ENCODE measurements around the gene SH3BGRL3.
"Not testable (repeated sequence)": the region's sequence is repeated elsewhere in the genome, so short reads cannot be mapped to it uniquely, and the experiment has no call there.

SH3BGRL3 gene

DNA sequence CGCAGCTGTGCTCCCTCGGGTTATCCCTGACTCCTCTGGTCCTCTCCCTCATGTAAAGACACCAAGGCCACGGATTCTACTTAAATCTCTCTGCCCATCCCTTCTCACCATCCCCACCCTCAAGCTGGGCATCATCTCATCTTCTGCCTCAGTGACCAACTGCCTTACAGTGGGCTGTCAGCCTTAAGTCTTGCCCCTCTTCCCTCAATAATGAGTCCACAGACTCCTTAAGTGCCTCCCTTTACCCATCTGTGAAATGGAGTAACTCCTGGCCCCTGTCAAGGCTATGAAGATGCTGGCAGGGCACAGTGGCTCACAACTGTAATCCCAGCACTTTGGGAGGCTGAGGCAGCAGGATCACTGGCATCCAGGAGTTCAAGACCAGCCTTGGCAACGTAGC lies 12.1 kb downstream of the SH3BGRL3 start:
- DNase-seq: no peak

DNA sequence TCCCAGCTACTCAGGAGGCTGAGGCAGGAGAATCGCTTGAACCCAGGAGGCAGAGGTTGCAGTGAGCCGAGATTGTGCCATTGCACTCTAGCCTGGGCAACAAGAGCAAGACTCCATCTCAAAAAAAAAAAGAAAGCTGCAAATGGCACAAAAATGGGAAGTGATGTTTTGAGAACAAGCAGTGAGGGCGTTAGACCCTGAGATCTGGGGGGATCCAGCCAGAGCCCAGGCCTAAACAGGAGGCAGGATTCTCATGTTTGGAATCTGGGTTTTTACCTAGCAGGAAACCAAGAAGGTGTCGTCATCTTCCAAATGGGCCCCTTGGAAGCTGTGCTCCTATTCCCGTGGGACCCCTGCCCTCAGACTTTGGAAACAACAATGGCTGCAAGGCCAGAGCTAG lies 12.8 kb downstream of the SH3BGRL3 start:
- not testable (repeated sequence) for DNase-seq

DNA sequence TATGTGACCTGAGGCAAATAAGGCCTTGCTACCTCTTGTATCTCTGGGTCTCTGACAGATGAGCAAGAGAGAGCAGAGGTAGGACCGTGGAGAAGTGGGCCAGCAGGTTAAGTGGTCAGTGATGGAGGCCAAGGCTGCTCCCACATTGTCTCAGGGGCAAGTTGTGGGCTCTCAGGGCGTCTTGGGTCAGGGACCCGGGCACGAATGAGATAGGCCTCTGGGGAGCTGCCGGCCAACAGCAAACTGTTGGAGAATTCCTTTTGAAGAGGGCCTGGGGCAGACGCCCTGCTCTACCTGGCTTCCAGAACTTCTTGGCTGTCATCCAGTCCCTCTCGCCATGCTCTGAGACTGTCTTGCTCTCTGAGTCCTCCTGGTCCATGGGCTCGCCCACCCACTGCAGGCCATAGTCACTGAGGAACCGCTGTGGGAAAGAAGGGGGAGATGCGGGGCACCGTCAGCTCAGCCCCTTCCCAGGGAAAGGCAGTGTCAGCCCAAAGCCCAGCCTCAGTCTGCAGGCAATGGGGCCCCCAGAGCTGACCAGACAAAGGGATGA lies 14.1 kb downstream of the SH3BGRL3 start:
- DNase-seq: no peak

DNA sequence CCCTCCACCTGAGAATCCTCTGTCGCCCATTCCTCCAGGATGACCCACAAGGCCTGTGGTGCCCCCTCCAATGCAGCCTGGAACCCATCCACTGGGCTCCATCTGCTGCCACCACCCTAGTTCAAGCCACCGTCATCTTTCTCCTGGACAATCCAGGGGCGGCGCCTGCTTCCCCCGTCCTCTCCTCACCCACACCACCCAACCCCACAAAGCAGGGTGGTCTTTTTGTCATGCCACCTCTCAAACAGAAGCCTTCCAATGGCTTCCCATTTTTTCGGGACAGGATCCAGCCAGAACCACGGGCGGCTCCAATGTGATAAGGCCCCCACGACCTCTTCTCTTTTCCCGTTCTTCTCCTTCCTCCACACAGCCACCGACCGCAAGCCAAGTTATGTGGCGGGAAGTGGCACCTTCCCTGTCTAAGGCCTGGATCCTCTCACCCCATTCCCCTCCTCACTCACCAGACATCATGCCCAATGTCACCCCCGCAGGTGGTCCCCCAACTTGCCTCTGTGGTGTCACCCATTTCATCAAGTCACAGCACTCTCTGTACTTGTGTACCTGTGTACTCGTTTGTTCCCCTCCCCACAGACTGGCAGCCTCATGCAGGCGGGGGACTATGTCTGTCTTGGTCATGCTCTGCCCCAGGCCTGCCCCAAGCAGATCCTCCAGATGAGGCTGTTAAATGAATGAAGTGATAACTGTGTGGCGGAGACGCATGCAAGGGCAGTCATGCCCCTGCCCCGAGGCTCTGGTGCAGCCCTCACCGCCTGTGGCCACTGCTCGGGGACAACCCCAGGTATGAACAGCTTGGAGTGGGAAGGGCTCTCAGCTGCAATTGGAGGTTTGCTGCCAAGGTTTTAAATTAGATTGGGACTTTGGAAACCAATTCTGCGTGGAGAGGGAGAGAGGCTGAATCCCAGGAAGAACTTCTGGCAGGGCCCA lies 15.6 kb downstream of the SH3BGRL3 start:
- no peak for DNase-seq

DNA sequence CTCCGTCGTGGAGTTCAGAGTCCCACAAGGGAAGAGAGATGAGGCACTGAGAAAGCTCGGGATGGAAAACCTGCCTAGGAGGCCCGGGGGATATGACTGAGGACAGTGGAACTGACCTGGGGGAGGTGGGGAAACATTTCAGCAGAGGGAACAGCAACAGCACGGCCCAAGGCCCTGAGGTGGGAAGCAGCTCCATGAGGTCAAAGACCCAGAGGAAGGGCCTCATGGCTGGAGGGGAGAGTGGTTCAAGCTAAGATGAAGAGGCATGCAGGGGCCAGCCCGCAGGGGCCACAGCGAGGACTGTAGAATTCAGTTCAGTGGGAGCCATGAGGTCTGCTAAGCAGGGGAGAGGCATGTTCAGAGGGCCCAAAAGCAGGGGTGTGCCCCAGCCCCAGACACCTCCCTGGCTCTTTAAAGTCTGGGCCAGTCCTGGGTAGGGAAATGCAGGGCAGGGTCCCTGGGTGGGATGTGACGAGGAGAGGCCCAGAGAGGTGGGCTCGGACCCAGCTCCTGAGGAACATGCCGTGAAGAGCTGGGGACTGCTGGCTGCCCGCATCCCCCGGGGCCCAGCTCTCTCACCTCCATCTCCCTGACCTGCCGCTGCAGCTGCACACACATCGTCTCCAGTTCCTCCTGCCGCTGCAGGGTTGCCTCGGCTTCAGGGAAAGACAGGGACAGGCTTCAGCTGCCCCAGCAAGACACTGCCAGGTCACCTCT lies 16.6 kb downstream of the SH3BGRL3 start:
- no peak for DNase-seq

DNA sequence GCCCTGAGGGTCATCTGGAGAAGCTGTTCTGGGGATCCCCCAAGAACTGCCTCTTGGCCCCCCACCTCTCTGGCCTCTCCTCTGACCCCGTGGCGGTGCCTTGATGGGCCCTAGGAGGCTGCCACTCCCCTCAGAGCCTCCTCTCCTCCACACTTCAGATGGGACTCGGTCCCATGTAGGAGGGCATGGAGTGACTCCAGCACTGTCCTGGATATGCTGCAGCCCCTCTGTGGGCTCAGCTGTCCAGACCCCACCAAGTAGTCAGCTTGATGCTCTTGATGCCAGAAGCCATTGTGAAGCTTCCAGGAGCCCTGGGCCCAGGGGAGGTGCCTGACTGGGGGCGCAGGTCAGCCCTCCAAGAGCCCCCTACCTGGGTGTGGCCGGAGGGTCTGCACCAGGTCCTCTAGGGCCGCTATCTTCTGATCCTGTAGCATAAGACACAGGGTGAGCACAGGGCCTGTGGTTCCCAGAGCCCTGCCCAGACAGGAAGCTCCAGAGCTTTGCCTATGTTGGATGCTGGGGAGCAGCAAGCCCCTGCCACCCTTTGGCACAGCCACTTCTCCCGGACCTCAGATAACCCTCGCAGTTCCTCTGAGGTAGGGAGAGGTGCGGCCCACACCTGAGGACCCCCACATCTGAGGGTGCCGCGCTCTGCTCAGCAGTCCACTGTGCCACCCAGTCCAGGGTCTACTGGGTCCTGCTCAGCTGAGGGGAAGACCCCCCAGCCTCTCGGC lies 17.3 kb downstream of the SH3BGRL3 start:
- no peak for DNase-seq

DNA sequence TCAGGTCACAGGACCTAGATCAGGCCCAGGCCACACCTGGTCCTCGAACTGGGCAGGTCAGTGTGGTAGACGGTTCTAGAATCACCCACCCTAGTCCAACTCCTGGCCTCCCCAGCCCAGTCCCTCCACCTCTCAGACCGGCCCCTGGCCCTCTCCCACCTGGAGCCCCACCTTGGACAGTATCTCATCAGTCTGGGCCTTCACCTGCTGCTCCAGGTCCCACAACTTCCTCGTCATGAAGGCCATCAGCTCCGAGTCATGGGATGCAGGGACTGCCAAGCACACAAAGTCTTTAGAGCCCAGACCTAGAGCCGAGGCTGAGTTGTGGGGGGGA lies 17.9 kb downstream of the SH3BGRL3 start:
- DNase-seq: no peak

DNA sequence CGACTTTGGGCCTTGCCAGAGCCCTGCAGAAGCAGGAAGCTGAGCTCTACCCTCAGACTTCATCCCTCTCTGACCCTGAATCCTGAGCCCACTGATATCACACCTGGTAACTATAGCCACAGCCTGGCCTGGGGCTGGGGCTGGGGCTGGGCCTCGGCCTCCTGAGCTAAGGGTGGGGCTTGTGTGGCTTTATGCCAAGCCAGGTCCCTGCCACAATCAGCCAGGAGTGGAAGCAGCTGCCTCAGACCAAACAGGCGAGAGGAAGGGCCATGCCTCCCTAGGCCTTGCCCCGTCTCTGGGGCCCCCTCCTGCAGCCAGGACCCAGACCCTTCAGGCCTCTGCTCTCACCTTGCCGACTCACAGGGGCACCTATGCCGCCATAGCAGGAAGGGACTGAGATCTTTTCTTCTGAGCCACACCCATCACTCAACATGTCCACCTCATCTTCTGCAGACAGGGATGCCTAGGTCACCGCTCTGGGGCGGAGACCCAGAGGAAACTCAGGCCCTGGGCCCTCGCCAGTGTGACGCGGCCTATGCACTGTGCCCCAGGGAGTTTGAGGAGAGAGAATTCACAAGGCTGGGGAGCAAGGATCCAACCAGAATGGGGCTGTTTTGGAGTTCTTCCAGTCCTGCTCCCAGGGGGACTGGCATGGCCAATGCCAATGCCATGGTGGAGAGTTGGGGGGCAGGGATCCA lies 20.8 kb downstream of the SH3BGRL3 start:
- DNase-seq: no peak

DNA sequence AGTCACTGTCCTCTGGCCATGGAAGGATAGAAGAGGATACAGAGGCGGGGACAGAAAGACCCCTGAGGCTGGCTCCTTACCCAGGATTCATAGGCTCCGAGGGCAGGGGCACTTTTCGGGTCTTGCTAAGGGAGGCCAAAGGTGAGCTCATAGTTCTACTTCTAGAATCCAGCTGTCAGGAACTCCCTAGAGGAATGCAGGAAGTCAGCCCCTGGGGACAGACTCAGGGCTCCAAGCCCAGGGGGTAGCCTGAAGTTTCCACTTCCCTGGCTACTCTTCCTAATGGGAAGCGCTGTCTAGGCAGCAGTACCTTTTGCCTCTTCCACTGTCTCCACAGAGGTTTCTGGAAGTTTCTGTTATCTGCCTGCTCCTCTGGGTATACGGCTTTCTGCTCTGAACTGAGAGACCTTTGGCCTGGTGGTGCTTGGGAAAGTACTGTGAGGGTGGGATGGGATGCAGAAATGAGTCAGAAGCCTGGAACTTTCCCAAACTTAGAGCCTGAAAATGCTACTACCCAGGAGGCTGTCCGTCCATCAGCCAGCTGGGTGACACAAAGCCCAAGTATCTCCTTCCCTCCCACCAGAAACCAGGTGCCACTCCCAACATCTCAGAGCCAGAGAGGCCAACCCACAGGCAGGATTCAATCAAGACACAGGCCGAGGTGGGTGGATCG lies 23.0 kb downstream of the SH3BGRL3 start:
- no peak for DNase-seq

DNA sequence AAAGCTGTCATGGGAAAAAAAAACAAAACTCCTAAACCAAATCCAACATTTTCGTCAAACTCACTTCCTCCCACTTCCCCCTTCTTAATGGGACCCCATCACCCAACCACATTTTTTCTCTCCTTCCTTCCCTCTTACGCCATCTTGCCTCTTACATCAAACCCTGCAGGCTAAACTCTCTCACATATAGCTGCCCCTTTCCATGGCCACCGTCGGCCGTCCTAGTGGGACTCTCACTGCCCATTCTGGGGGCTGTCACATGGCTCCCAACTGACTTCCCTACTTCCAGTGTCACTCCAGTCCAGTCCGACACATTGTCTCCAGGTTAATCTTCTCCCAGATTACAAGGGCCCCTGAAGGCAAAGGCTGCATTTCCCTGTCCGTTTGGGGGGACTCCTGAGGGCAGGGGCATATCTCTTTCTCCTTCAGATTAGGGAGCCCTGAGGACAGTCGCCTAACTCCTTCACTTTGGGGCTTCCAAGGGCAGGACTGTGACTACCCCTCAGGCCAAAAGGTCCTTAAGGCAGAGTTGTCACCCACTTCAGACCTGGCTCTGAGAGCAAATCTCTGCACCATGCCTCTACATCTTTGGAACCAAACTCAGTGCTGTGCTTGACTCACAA lies 25.9 kb downstream of the SH3BGRL3 start:
- no peak for DNase-seq

DNA sequence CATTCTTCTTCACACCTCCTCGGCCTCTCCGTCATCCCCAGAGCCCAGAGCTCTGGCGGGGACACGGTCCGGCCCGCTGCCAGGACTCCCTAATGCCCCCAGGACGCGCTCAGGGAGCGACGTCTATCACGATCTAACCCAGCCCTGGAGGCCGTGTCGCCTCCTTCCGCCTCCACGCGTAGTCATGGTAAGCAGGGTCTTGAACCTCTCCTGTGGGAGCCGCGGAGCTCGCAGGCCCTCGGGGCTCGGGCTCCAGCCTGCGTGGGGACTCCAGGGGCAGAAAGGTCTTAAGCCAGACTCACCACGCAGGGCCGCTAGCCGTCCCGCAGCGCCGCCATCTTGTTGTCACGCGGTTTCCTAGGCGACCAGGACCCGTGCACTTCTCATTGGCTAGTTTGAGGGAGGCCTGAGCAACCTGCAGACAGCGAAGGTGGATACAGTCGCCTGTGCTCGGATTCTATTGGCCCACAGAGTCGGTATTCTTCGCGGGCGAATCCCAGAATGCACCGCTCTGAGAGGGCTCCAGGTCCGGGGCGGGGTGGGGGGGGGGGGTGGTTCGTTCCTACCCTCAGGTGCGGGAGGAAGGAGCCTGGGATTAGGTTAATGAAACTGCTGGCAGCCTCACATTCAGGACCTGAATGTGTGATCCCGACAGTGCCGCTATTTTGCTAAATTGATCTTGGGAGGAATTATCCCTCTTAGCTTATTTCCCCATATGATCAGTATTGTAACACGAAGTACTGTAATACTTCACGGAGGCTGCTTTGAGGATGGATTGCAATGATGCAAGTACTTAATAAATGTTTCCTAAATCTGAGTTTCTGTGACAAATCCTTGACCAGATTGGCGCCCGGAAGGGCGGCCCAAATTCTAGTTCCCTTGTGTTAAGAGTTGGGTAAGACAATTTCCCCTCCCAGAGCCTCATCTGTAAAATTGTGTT lies 26.7 kb downstream of the SH3BGRL3 start, which contains the start of gene UBXN11:
Gene UBXN11 (minus strand): TSS at position 347 of the 940 bp plus-strand sequence. CDS start 3,753 bp downstream, outside the sequence.
- peak; percentile 92 for DNase-seq

DNA sequence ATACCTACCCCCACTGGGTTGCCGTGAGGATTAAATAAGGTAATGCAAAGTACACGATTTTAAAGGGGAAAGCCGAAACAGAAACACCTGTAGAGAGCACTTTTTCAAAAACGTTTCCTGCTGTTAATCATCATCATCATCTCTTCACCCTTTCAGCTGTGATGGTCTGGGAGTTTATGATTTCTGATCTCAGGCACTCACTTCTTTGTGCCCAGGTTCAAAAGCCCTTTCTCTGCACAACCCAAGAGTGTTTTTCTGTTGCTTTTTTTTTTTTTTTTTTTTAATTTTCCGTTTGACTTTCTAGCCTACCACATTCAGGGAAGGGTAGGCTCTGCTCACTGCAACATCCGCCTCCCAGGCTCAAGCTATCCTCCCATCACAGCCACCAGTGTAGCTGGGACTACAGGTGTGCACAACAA lies 27.5 kb downstream of the SH3BGRL3 start:
- no peak for DNase-seq

DNA sequence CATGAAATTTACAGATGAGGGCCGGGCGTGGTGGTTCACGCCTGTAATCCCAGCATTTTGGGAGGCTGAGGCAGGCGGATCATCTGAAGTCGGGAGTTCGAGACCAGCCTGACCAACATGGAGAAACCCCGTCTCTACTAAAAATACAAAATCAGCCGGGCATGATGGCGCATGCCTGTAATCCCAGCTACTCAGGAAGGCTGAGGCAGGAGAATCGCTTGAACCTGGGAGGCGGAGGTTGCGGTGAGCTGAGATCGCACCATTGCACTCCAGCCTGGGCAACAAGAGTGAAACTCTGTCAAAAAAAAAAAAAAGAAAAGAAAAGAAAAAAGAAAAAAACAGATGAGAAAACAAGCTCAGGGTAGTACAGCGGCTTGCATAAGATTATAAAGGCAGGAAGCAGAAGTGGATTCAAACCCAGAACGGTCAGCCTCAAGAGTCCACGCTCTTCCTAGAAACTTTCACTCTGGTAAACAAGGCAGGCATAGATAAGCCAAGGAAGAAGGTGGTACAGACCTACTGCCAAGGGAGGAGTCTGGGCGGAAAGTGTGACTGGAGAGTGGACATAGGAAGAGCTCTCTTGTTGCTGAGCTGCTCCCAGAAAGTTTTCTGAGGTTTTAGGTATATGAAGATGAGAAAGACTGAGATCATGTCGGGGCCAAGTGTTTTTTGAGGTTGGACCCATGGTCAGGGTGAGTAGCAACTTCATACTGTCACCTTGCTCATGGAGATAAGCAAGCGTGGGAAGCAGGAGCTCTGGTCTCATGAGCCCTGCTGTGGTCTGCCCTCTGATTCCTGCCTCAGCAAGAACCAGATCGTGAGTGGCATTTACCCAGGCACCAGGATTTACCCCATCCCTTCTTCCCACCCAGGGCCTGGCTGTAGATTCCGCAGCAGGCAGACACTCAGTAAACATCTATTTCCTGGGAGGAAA lies 28.3 kb downstream of the SH3BGRL3 start:
- DNase-seq: not testable (repeated sequence)

DNA sequence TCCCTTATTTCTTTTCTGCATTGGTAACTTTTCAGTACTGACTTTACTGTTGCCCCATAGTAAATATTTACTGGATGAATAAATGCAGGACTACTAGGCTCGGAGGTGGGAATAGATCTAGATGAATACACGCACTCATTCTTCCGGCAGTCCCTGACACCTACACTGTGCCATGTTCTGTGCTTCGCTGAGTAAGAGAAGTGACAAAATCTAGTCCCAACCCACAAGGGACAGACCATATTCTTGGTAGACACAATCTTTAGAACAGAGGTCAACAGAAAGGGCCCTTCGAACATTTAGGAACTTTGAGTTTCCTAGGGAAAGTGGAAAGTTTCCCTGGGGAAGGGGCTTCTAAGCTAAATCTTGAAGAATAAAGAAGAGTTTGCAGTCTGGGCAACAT lies 34.6 kb downstream of the SH3BGRL3 start:
- no peak for DNase-seq

DNA sequence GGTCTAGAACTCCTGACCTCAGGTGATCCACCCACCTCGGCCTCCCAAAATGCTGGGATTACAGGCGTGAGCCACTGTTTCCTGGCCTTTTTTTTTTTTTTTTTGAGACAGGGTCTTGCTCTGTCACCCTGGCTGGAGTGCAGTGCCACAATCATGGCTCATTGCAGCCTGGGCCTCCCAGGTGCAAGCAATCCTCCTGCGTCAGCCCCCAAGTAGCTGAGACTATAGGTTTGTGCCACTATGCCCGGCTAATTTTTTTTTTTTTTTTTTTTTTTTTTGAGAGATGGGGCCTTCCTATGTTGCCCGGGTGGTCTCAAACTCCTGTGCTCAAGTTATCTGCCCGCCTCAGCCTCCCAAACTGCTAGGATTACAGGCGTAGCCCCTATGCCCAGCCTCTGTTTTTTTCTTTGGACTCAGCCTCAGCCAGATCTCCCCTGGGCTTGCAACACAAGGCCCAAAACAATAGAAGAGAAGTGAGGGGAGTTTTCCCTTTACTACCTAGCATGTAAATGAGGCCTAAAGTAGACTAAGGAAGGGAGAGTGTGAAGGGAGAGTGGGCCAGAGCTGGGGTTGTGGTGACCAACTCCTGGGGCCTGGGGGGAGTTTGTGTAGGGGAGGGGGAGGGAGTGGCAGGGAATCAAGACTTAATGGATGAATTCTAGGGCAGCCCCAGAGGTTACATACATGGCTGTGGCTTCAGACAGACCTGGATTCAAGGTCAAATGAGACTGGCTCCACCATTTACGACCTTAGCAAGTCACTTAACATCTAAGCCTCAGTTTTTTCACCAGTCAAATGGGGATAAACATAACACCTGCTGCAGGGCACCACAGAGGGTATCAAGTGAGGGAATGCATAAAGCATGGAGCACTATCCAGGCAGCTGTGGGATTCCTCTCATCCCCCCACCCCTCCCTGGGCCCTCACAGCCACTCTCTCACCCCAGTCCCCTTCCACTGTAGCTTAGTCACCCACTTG lies 36.3 kb downstream of the SH3BGRL3 start:
- no peak for DNase-seq

DNA sequence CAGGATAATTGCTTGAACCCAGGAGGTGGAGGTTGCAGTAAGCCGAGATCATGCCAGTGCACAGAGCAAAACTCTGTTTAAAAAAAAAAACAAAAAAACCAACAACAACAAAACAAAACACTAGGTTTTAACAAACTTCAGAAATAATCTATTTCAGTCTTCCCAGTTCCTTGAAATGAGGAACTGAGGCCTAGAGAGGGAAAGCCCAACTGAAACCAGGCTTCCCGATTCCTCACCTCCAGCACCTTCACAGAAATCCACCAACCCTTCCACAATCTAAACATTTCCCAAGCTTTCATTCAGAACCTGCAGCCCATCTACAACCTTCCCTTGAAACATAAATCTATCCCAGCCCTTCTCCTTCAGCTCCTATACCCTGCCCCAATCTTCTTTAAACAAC lies 37.3 kb downstream of the SH3BGRL3 start:
- DNase-seq: no peak

DNA sequence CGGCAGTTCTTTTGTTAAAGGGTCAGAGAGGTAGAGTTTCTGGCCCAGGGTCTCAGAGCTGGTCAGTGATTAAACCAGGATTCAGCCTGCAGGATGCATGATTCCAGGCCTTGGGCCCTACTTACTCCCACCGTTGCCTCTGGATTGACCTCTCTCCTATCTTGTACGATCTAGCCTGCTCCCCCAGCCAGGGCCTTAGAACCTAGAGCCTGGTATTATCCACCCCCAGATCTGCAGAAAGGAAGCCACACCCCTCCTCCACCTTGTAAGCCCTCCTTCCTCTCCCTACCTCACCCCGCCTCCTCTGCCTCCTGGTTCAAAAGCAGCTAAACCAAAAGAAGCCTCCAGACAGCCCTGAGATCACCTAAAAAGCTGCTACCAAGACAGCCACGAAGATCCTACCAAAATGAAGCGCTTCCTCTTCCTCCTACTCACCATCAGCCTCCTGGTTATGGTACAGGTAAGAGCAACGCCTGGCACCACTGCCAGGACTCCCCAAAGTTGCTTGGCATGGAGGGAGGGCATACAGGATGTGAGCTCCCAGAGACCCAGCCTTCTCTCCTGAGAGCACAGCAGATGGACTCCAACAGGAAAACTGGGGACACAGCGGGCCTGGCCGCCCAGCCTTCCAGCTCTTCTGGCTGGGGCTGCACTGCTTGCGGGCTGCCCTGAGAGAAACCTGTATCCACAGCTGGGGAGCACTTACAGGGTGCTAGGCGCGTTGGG lies 37.9 kb downstream of the SH3BGRL3 start, which contains the start of gene CD52:
Gene CD52 (plus strand): TSS at position 347 of the 726 bp plus-strand sequence. CDS start 60 bp downstream, at position 407.
- peak; percentile 73 for DNase-seq

Data from CD4-positive, alpha-beta T cell treated with Interferon gamma for 1 hour (primary cell).